SU-DHL-6 (cell line): Measurements from ENCODE around the gene C19orf67.

ENCODE experiments used
- EZH2phosphoT487 ChIP-seq: fragments of 200-600 bp; sonication (generic), shearing (Covaris generic); conservative IDR thresholded peaks from 2 replicates; pipeline ENCODE4 v1.6.1; 2018; ENCODE audit warnings: mild to moderate bottlenecking, antibody characterized with exemption, low read length, moderate library complexity, mixed read lengths
- TF ChIP-seq, protein P1 (sequence below): fragments of 200-600 bp; sonication (generic); IDR thresholded peaks from one replicate; pipeline ENCODE4 v1.5.1; 2017; ENCODE audit warnings: antibody characterized with exemption, mild to moderate bottlenecking, low read length, moderate library complexity; ENCODE audit not compliant: insufficient read depth, poor library complexity, severe bottlenecking

- TF ChIP-seq, protein P1, sequence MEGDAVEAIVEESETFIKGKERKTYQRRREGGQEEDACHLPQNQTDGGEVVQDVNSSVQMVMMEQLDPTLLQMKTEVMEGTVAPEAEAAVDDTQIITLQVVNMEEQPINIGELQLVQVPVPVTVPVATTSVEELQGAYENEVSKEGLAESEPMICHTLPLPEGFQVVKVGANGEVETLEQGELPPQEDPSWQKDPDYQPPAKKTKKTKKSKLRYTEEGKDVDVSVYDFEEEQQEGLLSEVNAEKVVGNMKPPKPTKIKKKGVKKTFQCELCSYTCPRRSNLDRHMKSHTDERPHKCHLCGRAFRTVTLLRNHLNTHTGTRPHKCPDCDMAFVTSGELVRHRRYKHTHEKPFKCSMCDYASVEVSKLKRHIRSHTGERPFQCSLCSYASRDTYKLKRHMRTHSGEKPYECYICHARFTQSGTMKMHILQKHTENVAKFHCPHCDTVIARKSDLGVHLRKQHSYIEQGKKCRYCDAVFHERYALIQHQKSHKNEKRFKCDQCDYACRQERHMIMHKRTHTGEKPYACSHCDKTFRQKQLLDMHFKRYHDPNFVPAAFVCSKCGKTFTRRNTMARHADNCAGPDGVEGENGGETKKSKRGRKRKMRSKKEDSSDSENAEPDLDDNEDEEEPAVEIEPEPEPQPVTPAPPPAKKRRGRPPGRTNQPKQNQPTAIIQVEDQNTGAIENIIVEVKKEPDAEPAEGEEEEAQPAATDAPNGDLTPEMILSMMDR = no peak
- no peak for TF ChIP-seq EZH2phosphoT487
Measured at GRCh38 chr19:14086098-14086497, 515 bp upstream of the C19orf67 start.
